Activated T-cell treated with anti-CD3 and anti-CD28 coated beads, Interleukin-2, amount 50 U/mL, for 72 hours (primary cell): ENCODE measurements around the gene SMOC2. TPM values are rescaled to one million over a fixed set of nuclear protein-coding genes. Genes with fewer than 3 reads are reported as not detected.

Experiments used
- ATAC-seq, 2 donors: fragments of 150-1000 bp; cut with Tn5 transposase; replicated peaks in 1 of 2; 2 replicates each; pipeline ENCODE4 v1.10.0; 2021; ENCODE audit warnings: moderate library complexity in 2 of 2, mild to moderate bottlenecking in 1 of 2
- DNase-seq, 2 donors: peaks; one replicate each; pipeline ENCODE4 v3.0.0; 2021 to 2022; ENCODE audit warnings: mixed read lengths in 1 of 2
- H3K27ac Mint-ChIP-seq: one replicate; pipeline ENCODE4 v1.8.0; 2022; ENCODE audit warnings: mild to moderate bottlenecking, moderate library complexity, mixed read lengths
- H3K27me3 Mint-ChIP-seq: one replicate; pipeline ENCODE4 v1.8.0; 2022; ENCODE audit warnings: low read depth, mixed read lengths
- H3K36me3 Mint-ChIP-seq, 2 donors: one replicate each; pipeline ENCODE4 v1.8.0; 2022; ENCODE audit warnings: mixed read lengths in 2 of 2, mild to moderate bottlenecking in 1 of 2; ENCODE audit not compliant: insufficient read depth in 2 of 2
- H3K4me1 Mint-ChIP-seq: one replicate; pipeline ENCODE4 v1.8.0; 2022; ENCODE audit warnings: low read depth, mixed read lengths
- H3K4me3 Mint-ChIP-seq, 2 donors: one replicate each; pipeline ENCODE4 v1.8.0; 2022; ENCODE audit warnings: mild to moderate bottlenecking in 2 of 2, mixed read lengths in 2 of 2, moderate library complexity in 2 of 2
- H3K9me3 Mint-ChIP-seq, 2 donors: one replicate each; pipeline ENCODE4 v1.8.0; 2022; ENCODE audit warnings: mixed read lengths in 2 of 2
- total RNA-seq, 2 donors: library from RNA; stranded (reverse); gene quantifications; one replicate each; pipeline ENCODE4 v1.2.3, GENCODE V29; 2022

Gene SMOC2, protein sequence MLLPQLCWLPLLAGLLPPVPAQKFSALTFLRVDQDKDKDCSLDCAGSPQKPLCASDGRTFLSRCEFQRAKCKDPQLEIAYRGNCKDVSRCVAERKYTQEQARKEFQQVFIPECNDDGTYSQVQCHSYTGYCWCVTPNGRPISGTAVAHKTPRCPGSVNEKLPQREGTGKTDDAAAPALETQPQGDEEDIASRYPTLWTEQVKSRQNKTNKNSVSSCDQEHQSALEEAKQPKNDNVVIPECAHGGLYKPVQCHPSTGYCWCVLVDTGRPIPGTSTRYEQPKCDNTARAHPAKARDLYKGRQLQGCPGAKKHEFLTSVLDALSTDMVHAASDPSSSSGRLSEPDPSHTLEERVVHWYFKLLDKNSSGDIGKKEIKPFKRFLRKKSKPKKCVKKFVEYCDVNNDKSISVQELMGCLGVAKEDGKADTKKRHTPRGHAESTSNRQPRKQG
- not detected for total RNA-seq

DNA sequence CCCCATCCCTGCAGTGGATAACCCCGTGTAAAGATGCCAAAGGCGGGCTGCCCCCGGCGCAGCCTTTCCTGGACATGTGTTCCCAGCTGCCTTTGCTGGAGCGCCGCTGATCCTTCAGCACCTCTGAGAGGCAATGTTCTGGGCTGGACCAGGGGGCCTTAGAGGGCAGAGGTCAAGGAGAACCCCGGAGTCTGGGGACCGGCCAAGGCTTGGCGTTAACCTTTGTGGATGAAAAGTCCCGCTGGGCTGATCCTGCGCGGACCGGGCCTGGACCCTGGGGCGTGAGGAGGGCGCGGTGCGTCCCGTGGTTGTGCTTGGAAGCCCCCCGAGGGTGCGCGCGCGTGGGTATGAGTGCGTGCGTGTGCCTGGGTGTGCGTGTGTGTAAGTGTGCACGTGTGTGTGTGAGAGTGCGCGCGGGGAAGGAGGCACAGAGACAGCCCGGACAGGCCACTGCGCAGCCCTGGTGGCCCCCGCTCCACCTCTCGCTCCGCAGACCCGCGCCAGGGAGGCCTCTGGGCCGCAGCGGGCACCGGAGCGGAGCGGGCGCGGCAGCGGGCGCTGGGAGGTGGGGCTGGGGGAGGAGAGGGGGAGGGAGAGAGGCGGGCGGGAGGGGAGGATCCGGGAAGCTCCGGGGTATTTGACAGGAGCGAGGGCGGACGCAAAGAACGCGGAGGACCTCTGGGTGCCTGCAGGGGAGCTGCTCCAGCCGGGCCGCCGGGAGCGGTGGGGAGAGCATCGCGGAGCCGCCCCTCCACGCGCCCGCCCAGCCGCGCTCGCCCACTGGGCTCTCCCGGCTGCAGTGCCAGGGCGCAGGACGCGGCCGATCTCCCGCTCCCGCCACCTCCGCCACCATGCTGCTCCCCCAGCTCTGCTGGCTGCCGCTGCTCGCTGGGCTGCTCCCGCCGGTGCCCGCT is at the start of gene SMOC2:
Gene SMOC2, plus strand, starts transcription at position 665 of the 914 bp plus-strand sequence. Its CDS starts 187 bp downstream, at position 852.
- ATAC-seq (no peak), DNase-seq (no peak)
- no peaks in the 10 kb centered on the region for H3K4me1 Mint-ChIP-seq
- no peak within 1 kb of the TSS for H3K27ac Mint-ChIP-seq
- H3K36me3 Mint-ChIP-seq = peaks cover 0 to 2% of the 10 kb centered on the region in 2 donors
- H3K27me3 Mint-ChIP-seq = peaks cover 54% of the 10 kb centered on the region
- no peaks in the 10 kb centered on the region for H3K9me3 Mint-ChIP-seq
- H3K4me3 Mint-ChIP-seq = no peak within 1 kb of the TSS

DNA sequence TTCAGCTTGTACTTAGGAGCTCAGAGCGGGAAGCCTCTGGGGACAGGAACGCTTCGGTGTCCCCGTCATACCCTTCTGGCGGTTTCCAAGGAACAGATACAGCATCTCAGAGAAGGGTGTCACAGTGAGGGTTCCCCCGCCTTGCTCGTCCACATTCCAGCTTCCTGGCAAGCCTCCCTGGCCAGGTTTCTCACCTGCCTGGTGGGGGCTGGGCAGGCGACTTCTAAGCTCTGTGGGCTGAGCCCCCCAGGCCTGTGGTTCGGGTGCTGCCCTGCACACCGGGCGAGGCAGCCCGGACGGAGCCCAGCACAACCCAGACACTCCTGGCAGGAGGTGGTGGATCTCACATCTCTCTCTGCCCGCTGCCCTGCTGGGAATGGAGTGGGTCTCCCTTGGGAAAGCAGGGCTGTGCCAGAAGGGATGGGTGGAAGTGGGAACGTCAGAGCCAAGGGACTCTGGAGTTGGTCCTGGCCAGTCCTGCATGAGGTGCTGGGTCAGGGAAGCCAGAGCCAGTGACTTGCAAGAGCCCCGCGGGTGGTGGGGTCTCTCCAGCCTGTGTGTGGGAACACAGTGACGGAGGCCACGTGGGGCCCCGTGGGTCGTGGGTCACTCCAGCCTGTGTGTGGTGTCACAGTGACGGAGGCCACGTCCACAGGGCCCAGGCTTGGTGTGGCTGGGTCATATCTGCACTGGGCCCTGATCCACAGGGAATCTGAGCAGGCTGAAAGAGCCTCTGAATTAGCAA is 47.7 kb upstream of the SMOC2 start:
- no peak for ATAC-seq
- Mint-ChIP-seq H3K4me3 (no peak overlapping the region), H3K4me1 (no peaks in the 10 kb centered on the region), H3K27me3 (no peaks in the 10 kb centered on the region), H3K9me3 (no peaks in the 10 kb centered on the region), H3K27ac (no peak overlapping the region), H3K36me3 (no peaks in the 10 kb centered on the region)
- DNase-seq = no peak

DNA sequence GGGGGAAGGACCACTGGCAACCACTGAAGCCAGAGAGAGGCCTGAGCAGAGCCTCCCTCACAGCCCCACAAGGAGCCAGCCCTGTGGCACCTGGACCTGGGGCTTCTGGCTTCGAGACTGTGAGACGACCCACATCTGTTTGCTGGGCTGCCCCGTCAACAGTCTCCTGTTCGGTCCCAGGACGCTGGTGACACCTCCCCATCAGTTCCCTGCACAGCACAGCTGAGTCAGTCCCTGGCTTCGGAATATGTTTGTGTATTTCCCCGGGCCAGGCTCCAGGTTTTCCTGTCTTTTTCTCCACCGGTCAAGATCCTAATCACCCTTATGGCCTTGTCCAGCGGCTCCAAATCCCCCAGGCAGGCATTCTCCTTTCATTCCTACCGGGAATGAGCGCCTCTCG is 46.4 kb upstream of the SMOC2 start:
- no peaks in the 10 kb centered on the region for H3K27me3 Mint-ChIP-seq
- H3K36me3 Mint-ChIP-seq = no peaks in the 10 kb centered on the region
- H3K27ac Mint-ChIP-seq = no peak overlapping the region
- no peaks in the 10 kb centered on the region for H3K9me3 Mint-ChIP-seq
- no peak overlapping the region for H3K4me3 Mint-ChIP-seq
- no peak for DNase-seq
- no peak for ATAC-seq
- H3K4me1 Mint-ChIP-seq = no peaks in the 10 kb centered on the region

DNA sequence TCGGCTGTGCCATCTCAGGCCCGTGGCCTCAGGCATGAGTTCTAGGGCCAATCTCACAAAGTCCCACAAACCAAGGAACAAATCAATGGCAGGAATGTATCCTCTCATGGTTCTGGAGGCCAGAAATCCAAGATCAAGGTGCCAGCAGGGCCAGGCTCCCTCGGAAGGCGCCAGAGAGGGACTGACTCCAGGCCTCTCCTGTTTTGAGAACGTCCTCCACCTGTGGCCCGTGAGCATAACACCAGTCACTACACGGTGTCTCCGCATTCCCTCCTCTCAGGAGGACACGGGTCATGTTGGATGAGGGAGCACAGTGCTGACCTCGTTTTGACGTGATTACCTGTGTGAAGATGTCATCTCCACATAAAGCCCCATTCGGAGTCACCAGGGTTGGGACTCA is 45.0 kb upstream of the SMOC2 start:
- H3K36me3 Mint-ChIP-seq = no peaks in the 10 kb centered on the region
- no peak overlapping the region for H3K4me3 Mint-ChIP-seq
- H3K4me1 Mint-ChIP-seq = no peaks in the 10 kb centered on the region
- no peaks in the 10 kb centered on the region for H3K27me3 Mint-ChIP-seq
- no peak overlapping the region for H3K27ac Mint-ChIP-seq
- ATAC-seq = no peak
- peaks cover 0 to 3% of the 10 kb centered on the region in 2 donors for H3K9me3 Mint-ChIP-seq
- DNase-seq = no peak

DNA sequence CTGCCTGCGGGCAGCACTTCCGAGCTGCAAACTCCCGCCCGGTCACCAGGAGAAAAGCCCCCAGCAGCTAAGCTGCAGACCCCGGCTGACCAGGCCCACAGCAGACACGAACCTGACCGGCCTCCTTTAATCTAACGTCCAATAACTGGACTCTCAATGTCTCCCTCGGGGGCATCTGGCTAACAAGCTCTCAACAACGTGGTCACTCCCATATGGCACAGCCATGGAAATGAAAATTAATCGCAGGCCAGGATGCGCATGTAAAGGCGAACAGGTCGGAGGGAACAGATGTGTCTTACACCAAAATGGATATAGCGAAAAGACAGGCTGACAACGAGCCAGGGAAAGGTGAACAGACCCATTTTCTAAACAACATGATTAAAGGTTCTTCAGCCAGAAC is 44.4 kb upstream of the SMOC2 start:
- H3K27me3 Mint-ChIP-seq = no peaks in the 10 kb centered on the region
- peaks cover 0 to 3% of the 10 kb centered on the region in 2 donors for H3K9me3 Mint-ChIP-seq
- H3K36me3 Mint-ChIP-seq = no peaks in the 10 kb centered on the region
- no peak overlapping the region for H3K27ac Mint-ChIP-seq
- H3K4me3 Mint-ChIP-seq = no peak overlapping the region
- DNase-seq = no peak
- H3K4me1 Mint-ChIP-seq = no peaks in the 10 kb centered on the region
- no peak for ATAC-seq

DNA sequence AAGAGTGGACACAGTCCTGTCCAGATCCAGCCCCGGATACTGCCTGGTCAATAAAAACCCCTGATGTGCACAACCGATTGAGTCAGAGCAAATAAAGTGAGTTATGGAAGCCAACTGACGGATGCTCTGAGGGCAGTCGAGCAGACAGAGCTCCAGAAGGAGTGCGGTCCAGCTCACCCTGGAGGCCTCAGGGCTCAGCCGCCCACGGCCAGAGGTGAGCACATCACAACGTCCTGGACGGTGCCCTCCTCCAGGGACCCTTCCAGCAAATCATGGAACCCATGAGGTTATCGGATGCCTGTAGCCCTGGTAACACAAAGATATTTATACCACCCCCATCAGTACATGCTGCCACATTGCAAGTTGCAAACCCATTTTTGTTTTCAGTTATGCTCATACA is 44.0 kb upstream of the SMOC2 start:
- no peak for ATAC-seq
- peaks cover 0 to 3% of the 10 kb centered on the region in 2 donors for H3K9me3 Mint-ChIP-seq

DNA sequence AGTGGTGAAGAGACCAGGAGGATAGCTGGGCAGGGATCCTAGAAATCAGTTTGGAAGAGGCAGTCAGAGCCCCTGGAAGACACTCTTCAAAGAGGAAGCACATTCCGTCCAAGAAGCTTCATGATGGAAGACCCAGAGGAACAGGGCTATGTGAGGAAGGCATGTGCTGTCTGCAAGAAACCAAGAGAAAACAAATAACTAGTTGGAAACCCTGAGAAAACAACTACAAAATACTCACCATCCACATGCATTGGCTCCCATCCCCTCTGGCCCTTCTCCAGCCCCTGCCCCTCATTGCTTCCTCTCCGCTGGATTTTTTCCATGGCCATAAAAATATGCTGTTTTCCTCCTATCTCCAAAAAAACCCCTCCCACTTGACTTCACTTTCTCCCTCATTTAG is 40.9 kb upstream of the SMOC2 start:
- Mint-ChIP-seq H3K27ac (no peak overlapping the region), H3K36me3 (no peaks in the 10 kb centered on the region), H3K4me1 (no peaks in the 10 kb centered on the region), H3K9me3 (peaks cover 0 to 3% of the 10 kb centered on the region in 2 donors), H3K4me3 (no peak overlapping the region), H3K27me3 (no peaks in the 10 kb centered on the region)
- no peak for ATAC-seq
- no peak for DNase-seq

More for the DNA sequence above, 44.0 kb upstream of the SMOC2 start:
- Mint-ChIP-seq H3K4me1 (no peaks in the 10 kb centered on the region), H3K27ac (no peak overlapping the region), H3K4me3 (no peak overlapping the region), H3K27me3 (no peaks in the 10 kb centered on the region), H3K36me3 (no peaks in the 10 kb centered on the region)
- DNase-seq = no peak

DNA sequence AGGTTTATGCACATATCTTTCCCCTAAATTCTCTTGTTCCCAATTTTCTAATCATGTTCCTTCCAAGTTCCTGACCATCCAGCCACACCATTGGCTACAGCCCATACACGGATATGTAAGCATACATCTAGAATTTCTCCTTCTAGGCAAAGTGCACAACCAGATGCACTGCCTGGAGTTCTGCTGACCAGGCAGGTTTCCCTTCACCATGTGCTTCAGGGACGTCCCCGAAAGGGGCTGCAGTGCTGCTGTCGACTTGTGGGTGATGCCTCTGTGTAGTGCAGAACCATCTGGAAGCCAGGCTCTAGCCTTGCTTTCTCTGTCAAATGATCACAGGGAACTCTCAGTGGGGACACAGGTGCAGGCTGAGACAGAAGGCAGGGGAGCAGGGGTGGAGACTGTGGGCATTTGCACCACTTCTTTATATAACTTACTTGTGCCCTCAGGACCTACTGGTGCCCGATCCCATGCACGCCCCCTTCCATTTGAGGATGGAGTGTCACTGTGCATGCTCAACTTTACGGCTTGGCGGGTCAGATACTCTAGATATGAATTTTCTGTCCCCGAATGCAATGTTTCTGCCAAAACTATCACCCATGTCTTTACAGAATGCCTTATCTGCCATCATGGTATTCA is 37.5 kb upstream of the SMOC2 start:
- DNase-seq = no peak
- no peaks in the 10 kb centered on the region for H3K36me3 Mint-ChIP-seq
- H3K4me1 Mint-ChIP-seq = no peaks in the 10 kb centered on the region
- peaks cover 6% of the 10 kb centered on the region for H3K27me3 Mint-ChIP-seq
- H3K9me3 Mint-ChIP-seq = peaks cover 0 to 3% of the 10 kb centered on the region in 2 donors
- ATAC-seq = no peak
- H3K27ac Mint-ChIP-seq = no peak overlapping the region
- H3K4me3 Mint-ChIP-seq = no peak overlapping the region

DNA sequence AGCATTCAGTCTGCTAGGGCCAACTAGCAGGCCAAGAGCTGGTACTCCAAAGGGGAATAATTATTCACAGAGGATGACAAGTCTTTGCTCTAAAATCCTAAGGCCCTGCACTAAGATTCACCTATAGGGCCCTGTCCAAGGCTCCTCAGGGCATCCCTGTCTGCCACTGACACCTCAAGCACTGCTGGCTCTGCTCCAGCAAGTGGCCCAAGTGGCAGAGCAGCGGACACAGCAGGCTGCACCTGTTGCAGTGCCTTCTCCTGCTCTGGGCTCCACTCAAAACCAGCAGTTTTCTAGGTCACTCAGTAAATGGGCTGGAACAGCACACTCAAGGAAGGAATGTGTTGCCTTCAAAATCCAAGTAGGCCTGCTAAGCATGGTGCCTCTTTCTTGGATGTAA is 36.4 kb upstream of the SMOC2 start:
- Mint-ChIP-seq H3K4me3 (no peak overlapping the region), H3K27ac (no peak overlapping the region), H3K9me3 (peaks cover 0 to 3% of the 10 kb centered on the region in 2 donors), H3K36me3 (no peaks in the 10 kb centered on the region), H3K4me1 (no peaks in the 10 kb centered on the region), H3K27me3 (peaks cover 6% of the 10 kb centered on the region)
- ATAC-seq (no peak), DNase-seq (no peak)

DNA sequence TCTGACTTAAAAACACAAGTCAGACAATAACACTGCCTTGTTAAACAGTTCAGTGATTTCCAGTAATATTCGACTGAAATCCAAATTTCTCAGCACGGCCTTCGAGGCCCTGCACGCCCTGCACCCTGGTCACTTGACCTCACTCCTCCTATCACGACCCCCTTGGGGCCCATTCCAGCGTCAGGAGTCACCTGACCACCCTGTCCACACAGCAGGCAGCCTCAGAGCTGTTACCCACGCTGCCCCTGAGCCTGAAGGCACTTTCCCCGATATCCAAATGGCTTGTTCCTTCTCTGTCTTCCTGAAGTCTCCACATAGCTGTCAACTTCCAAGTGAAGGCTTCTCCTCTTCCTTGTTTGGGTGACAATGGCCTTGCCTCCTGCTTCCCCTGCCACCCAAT is 33.1 kb upstream of the SMOC2 start:
- Mint-ChIP-seq H3K36me3 (no peaks in the 10 kb centered on the region), H3K4me1 (no peaks in the 10 kb centered on the region), H3K4me3 (no peak overlapping the region), H3K27me3 (peaks cover 6% of the 10 kb centered on the region), H3K27ac (no peak overlapping the region), H3K9me3 (no peaks in the 10 kb centered on the region)
- ATAC-seq (no peak), DNase-seq (no peak)

DNA sequence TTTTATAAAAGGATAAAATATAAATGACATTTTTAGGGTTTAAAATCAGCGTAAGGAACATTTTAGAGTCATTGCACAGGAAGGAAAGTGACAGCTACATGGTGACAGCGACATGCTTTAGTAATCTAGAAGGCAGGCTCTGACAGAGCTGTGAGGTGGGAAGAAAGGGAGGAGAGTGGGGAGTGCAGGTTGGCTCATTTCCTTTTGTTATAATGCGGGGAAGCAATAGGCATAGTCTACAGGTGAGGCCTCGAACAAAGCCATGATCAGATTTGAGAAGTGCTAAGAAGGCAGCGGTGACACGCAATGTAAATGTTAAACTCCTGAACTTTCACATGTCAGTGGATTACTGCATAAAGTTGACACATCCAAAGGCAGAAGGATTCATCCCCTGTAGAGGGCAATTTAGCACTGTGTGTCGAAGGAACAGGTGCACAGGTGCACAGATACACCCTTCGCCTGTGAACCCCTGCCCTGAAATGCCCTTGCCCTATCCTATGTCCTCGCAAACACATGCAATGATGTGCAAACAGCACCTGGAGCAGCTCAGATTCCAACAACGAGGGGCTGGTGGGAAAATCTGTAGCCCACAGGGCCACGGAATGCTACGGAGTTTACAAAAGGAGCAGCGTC is 32.4 kb upstream of the SMOC2 start:
- Mint-ChIP-seq H3K4me3 (no peak overlapping the region), H3K27ac (no peak overlapping the region), H3K9me3 (no peaks in the 10 kb centered on the region), H3K27me3 (peaks cover 6% of the 10 kb centered on the region), H3K4me1 (no peaks in the 10 kb centered on the region), H3K36me3 (no peaks in the 10 kb centered on the region)
- DNase-seq (no peak), ATAC-seq (no peak)

DNA sequence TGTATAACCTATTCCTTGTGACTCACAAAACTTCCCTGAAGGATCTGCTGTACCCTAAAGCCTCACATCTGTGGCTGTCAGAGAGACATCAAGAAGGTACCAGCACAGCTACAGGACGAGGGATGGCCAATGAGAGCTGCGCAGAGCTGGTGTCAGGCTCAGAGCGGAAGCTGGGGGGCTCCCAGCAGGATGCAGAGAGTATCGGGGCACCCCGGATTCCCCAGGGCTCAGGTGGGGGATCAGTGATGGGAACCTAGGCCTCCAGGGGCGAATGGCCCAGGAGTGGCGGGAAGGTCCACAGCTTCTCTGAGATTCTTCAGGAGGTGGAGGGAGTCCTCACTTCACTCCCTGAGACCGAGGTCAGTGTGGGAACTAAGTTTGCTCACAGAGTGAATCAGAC is 30.9 kb upstream of the SMOC2 start:
- no peak overlapping the region for H3K27ac Mint-ChIP-seq
- ATAC-seq = no peak
- no peaks in the 10 kb centered on the region for H3K4me1 Mint-ChIP-seq
- peaks cover 6% of the 10 kb centered on the region for H3K27me3 Mint-ChIP-seq
- DNase-seq = no peak
- H3K36me3 Mint-ChIP-seq = no peaks in the 10 kb centered on the region
- H3K9me3 Mint-ChIP-seq = no peaks in the 10 kb centered on the region
- H3K4me3 Mint-ChIP-seq = no peak overlapping the region
